GM18526 (cell line): ENCODE data around the gene LRP2.

Experiments used
- POLR2A ChIP-seq: IDR thresholded peaks from 3 replicates; pipeline ENCODE4 v1.6.1; 2011; ENCODE audit not compliant: insufficient read length; ENCODE audit errors: extremely low read depth

LRP2 gene

DNA sequence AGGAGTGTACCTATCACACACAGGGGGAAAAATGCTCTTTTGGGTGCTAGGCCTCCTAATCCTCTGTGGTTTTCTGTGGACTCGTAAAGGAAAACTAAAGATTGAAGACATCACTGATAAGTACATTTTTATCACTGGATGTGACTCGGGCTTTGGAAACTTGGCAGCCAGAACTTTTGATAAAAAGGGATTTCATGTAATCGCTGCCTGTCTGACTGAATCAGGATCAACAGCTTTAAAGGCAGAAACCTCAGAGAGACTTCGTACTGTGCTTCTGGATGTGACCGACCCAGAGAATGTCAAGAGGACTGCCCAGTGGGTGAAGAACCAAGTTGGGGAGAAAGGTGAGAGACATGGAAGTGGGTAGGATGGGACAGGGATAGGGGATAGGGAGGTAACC, 280.8 kb downstream of the LRP2 start:
- no peak for TF ChIP-seq POLR2A

DNA sequence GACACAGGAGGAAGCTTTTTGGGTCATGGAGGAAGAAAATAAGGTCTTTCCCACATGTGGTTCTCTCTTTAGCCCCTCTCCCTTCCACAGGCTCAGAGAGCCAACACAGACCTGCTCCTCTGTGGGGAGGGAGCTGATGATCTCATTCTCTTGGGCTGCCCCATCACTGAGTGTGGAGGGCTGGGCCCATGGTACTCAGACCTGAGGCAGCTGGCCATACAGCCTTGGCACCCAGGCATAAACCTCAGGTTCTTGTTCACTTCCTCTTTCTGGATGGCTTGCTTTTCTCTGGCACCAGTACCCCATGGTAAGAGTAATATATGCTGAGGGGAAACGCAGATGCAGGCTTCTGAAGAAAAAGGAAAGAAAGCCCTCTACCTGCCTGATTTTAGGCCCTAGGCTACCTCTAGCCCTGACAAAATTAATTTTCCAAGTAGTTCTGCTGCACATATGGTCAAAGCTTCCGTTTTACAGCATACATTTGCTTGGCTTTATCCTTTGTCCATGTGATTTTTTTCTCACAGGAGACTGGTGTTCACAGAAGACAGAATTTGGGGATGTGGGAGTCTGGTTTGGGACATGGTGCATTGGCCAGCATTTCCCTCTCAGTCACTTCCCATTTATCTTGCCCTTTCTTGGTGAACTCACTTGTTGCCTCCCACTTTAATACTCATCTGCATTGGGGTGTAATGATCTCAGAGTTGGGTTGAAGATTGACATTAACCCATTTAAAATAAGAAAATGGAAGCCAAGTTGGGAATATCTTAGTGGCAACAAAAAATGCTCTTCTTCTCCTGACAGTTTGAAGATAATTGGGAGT, 281.9 kb downstream of the LRP2 start:
- TF ChIP-seq POLR2A = no peak

DNA sequence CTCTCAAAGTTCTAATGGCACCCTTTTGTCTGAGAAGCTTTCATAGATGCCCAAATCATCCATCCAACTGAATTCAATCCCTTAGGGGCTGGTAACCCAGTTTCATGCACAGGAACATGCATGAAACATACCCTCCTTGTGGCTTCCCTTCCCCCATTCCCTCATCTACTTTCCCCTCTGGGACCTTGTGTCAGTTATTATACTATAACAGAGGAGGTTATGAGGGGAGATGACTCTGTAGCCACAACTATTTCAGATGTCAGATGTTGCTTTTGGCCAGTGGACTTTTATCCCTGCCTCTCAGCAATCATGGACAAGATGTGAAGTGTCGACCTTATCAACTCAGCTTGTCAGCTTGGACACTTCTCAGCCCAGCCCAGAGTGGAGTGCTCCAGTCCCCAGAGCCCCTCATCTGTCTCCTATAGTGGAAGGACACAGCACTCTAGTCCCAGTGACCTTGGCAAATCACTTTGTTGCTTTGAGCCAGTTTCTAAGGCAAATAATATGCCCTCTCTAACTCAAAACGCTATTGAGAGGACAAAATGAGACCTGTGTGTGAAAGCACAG, 284.6 kb downstream of the LRP2 start:
- TF ChIP-seq POLR2A = no peak
